HUES48 (cell line): ENCODE measurements around the gene FER.
"Not testable (repeated sequence)": the region's sequence is repeated elsewhere in the genome, so short reads cannot be mapped to it uniquely, and the experiment has no call there.

Experiments
- H3K27ac ChIP-seq: one replicate; pipeline ENCODE4 v1.7.0; 2013; ENCODE audit warnings: low read depth, low read length, inconsistent platforms
- H3K27me3 ChIP-seq: 2 replicates; pipeline ENCODE4 v1.6.1; 2013; ENCODE audit warnings: mild to moderate bottlenecking, low read length; ENCODE audit not compliant: control insufficient read depth, insufficient read depth
- H3K36me3 ChIP-seq: 2 replicates; pipeline ENCODE4 v1.6.1; 2013; ENCODE audit warnings: low read length; ENCODE audit not compliant: control insufficient read depth, insufficient read depth
- H3K4me1 ChIP-seq: 2 replicates; pipeline ENCODE4 v1.6.1; 2013; ENCODE audit warnings: mild to moderate bottlenecking, low read length; ENCODE audit not compliant: control insufficient read depth, insufficient read depth
- H3K4me3 ChIP-seq: 2 replicates; pipeline ENCODE4 v1.5.1; 2013; ENCODE audit warnings: mild to moderate bottlenecking, low read depth, low read length
- H3K9ac ChIP-seq: 2 replicates; pipeline ENCODE4 v1.6.1; 2013; ENCODE audit warnings: mild to moderate bottlenecking, low read depth, low read length, moderate library complexity
- H3K9me3 ChIP-seq: 2 replicates; pipeline ENCODE4 v1.6.1; 2013; ENCODE audit warnings: low read length; ENCODE audit not compliant: control insufficient read depth, insufficient read depth

Gene FER

DNA sequence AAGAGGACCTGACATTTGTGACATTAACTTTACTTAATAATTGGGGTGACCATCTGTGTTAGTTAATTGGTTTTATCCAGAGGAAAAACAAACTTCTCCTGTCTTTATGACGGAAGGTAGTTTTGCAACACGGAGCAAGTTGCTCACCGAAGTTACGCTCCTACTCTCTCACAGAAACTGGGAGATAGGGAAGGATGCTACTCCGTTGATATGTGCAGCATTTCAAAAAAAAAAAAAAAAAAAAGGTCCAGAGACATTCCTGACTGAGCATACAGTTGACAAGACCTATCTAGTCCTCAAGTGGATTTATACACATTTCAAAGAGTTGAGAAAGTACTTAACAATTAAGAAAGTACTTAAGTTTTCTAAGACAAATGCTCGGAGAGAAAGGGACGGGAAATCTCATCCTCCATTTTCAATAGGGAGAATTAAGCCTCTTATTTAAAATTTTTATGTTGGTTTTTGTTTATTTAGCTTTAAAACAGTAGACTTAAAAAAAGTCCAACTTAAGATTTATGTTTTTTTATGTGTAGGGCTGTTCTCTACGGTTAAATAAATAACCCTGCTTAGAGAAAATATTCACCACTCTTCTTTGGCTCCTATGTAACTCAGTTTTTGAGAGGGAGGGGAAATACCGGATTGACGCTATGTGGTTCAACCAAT is 455 bp upstream of the FER start:
- Histone ChIP-seq H3K9ac (no peak overlapping the region; the same call in 1 of the 2 replicates), H3K27me3 (no peaks in the 10 kb centered on the region), H3K36me3 (no peaks in the 10 kb centered on the region), H3K4me1 (peaks cover 24% of the 10 kb centered on the region), H3K27ac (peak overlapping the region; percentile 100), H3K9me3 (no peaks in the 10 kb centered on the region), H3K4me3 (peak overlapping the region; percentile 98)

DNA sequence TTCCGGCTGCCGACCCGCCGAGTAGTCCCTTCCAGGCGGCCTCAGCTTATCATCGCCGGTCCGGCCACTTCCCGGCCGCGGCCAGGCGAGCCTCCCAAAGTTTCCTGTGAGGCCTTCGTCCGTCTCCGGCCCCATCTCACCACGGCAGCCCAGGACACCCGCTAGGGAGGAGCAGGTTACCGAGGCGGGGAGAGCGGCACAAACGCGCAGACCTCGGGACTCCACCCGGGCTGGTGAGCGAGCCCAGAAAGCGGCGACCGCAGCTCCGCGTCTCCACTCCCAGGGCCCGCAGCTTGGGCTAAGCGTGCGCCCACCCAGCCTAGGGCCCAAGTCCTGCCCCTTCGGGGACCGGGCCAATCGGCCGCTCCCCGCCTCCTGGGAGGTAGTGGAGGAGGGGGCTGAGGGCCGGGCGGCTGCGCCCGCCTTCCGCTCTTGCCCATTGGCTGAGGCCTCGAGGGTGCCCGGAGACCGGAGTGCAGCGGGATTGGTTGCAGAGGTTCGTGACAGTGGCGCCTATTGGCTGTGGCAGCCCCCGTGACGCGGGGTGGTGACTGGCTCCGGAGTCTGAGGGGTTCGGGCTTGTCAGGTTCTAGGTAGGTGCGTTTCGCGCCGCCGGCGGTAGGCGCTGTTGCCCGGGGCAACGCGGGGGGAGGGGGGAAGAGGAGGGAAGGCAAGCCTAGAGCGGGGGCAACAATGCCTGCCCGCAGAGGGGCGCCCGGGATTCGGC is 867 bp downstream of the FER start:
- Histone ChIP-seq H3K4me1 (peaks cover 17% of the 10 kb centered on the region), H3K9me3 (no peaks in the 10 kb centered on the region), H3K27me3 (no peaks in the 10 kb centered on the region), H3K9ac (peak overlapping the region; percentile 98), H3K4me3 (peak overlapping the region; percentile 98), H3K36me3 (no peaks in the 10 kb centered on the region), H3K27ac (peak overlapping the region; percentile 100)

DNA sequence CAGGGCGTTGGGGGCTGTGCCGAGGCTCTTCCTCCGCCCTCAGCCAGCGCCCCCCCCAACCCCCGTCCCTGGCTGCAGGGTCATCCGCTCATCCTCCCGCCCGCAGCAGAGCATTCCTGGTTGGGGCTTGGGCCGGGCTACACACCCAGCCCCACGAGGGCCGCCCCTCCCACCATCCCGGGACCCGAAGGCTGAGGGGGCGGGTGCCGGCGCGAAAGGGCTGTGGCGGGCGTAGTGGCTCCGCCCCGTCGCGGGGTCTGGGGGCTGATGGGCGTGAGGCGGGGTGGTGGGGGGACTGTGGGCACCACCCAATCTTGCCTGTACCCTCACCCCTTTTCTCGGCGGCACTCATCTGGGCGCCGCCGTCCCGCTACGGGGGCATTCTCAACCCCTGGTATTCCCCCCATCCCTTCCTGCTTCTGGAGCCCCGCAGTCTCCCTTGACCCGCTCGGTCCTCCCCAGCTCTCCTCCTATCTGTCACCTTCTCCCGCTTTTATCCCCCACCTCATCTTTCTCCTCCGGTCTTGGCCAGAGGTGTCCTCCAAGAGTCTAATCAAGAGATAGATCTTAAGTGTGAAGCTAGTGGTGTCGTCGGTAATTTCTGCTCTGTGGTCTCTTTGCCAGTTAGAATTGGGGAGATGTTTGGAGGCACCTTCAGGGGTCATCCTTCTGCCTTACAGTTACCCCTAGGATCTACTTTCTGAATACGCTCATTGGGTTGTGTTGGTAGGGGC is 1.6 kb downstream of the FER start:
- Histone ChIP-seq H3K4me1 (peaks cover 10% of the 10 kb centered on the region), H3K4me3 (peak overlapping the region; percentile 98), H3K9ac (peak overlapping the region; percentile 26; the same call in 1 of the 2 replicates), H3K27ac (peak overlapping the region; percentile 86), H3K9me3 (no peaks in the 10 kb centered on the region), H3K27me3 (no peaks in the 10 kb centered on the region), H3K36me3 (no peaks in the 10 kb centered on the region)

DNA sequence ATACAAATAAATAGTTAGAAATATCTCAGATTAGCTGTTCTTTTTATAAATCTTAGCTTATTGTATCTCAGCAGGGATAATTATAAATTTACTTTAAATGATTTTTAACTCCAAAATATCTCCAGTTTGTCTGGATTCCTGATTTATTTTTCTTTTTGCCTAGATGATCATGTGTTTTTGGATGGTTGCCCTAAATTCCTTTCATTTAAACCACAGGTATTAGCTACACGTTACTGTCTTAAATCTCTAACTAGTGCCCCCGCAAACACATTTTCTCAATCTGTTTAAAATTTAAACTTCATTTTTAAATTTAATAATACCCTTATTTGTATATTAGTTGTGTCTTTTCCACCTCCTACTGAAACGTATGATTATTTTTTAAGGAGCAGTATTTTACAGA is 5.6 kb downstream of the FER start:
- Histone ChIP-seq H3K27me3 (no peaks in the 10 kb centered on the region), H3K9me3 (no peaks in the 10 kb centered on the region), H3K27ac (no peak overlapping the region), H3K9ac (no peak overlapping the region), H3K36me3 (no peaks in the 10 kb centered on the region), H3K4me3 (no peak overlapping the region), H3K4me1 (no peaks in the 10 kb centered on the region)

DNA sequence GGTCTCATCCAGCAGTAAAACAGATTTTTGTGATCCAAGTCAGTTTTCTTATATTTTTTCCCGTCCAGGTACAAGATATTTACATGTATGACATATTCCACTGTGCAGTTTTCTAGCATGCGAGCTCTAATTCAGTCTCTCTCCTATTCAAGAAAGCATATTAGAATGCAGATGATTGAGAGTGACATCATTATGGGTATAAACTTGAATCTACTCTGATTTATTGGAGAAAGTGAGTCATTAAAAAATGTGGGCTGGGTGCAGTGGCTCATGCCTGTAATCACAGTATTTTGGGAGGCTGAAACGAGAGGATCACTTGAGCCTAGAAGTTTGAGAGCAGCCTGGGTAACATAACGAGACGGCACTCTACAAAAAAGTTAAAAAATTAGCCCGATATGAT is 6.2 kb downstream of the FER start:
- Histone ChIP-seq H3K27ac (no peak overlapping the region), H3K9ac (no peak overlapping the region), H3K27me3 (no peaks in the 10 kb centered on the region), H3K36me3 (no peaks in the 10 kb centered on the region), H3K4me3 (no peak overlapping the region), H3K9me3 (no peaks in the 10 kb centered on the region), H3K4me1 (no peaks in the 10 kb centered on the region)

DNA sequence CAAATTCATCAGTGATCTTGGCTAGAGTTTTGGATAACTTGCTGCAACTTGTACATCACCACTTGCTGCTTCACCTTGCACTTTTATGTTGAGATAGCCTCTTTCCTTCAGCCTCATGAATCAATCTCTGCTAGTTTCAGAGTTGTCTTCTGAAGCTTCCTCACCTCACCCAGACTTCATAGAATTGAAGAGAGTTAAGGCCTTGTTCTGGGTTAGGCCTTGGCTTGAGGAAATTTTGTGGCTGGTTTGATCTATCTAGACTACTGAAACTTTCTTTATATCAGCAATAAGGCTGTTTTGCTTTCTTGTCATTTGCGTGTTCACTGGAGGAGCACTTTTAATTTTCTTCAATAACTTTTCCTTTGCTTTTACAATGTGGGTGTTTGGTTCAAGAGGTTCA is 12.8 kb downstream of the FER start:
- Histone ChIP-seq H3K4me1 (peaks cover 15% of the 10 kb centered on the region), H3K36me3 (no peaks in the 10 kb centered on the region), H3K27me3 (no peaks in the 10 kb centered on the region), H3K9ac (no peak overlapping the region), H3K9me3 (no peaks in the 10 kb centered on the region), H3K27ac (no peak overlapping the region), H3K4me3 (no peak overlapping the region)

DNA sequence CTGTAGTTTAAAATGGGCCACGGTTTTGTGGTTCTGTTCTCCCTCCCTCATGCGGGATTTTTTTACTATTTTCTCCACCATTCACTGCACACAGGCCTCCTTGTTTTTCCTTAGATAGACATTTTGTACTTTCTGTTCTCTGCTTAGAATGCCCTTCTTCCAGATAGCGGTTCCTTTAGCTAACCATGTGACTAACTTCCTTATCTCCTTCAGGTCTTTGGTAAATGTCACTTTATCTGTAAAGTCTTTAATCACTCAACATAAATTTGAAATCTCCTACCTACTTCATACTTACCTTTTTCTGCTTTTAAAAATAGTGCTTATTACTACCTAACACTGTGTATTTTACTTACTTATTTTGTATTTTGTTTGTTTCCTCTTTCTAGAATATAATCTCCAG is 15.0 kb downstream of the FER start:
- Histone ChIP-seq H3K9ac (no peak overlapping the region), H3K9me3 (no peaks in the 10 kb centered on the region), H3K27ac (no peak overlapping the region), H3K27me3 (no peaks in the 10 kb centered on the region), H3K4me3 (no peak overlapping the region), H3K4me1 (peaks cover 15% of the 10 kb centered on the region), H3K36me3 (no peaks in the 10 kb centered on the region)

- Histone ChIP-seq H3K9me3 (no peaks in the 10 kb centered on the region), H3K27me3 (no peaks in the 10 kb centered on the region), H3K4me3 (peak overlapping the region; percentile 11; the same call in 1 of the 2 replicates), H3K27ac (no peak overlapping the region), H3K4me1 (peaks cover 15% of the 10 kb centered on the region), H3K36me3 (no peaks in the 10 kb centered on the region), H3K9ac (no peak overlapping the region)
These were observed 15.7 kb downstream of the FER start for GRCh38 chr5:108763222-108763916.

GRCh38 chr5:108765647-108766046 is 17.9 kb downstream of the FER start:
- Histone ChIP-seq H3K4me3 (no peak overlapping the region), H3K9me3 (no peaks in the 10 kb centered on the region), H3K27me3 (no peaks in the 10 kb centered on the region), H3K9ac (no peak overlapping the region), H3K27ac (no peak overlapping the region), H3K36me3 (no peaks in the 10 kb centered on the region), H3K4me1 (peaks cover 15% of the 10 kb centered on the region)

GRCh38 chr5:108766916-108767315 is 19.2 kb downstream of the FER start:
- H3K36me3 ChIP-seq, H3K27ac ChIP-seq: not testable (repeated sequence)

More at GRCh38 chr5:108766916-108767315, 19.2 kb downstream of the FER start:
- peaks cover 15% of the 10 kb centered on the region for H3K4me1 ChIP-seq
- H3K4me3 ChIP-seq, H3K27me3 ChIP-seq, H3K9ac ChIP-seq, H3K9me3 ChIP-seq: not testable (repeated sequence)
